ENCODE data around the gene IL1RAP.
A peak's percentile ranks its signal among the peaks of the same experiment; 100 is the strongest.
"Not testable (repeated sequence)": the region's sequence is repeated elsewhere in the genome, so short reads cannot be mapped to it uniquely, and the experiment has no call there.

Gene IL1RAP

GRCh38 chr3:190513409-190514370 is at the start of gene IL1RAP:
Gene IL1RAP (plus strand): TSS chr3:190514085. CDS start chr3:190564290, 50,205 bp downstream.
- peak; percentile 27 for DNase-seq

GRCh38 chr3:190467922-190468321 is 46.0 kb upstream of the IL1RAP start:
- DNase-seq, result no peak

- not testable (repeated sequence) for DNase-seq
These were observed 40.6 kb upstream of the IL1RAP start for GRCh38 chr3:190473261-190473660.

- no peak for DNase-seq
These were observed 32.1 kb upstream of the IL1RAP start for GRCh38 chr3:190481779-190482178.

GRCh38 chr3:190485830-190486532 is 27.9 kb upstream of the IL1RAP start:
- DNase-seq, result no peak

- no peak for DNase-seq
These were observed 27.4 kb upstream of the IL1RAP start for GRCh38 chr3:190486533-190486864.

GRCh38 chr3:190486908-190487607 is 26.8 kb upstream of the IL1RAP start:
- DNase-seq, result no peak

- no peak for DNase-seq
These were observed 22.3 kb upstream of the IL1RAP start for GRCh38 chr3:190491533-190492054.

- DNase-seq, result no peak
These were observed 21.8 kb upstream of the IL1RAP start for GRCh38 chr3:190492129-190492528.

GRCh38 chr3:190492966-190493365 is 20.9 kb upstream of the IL1RAP start:
- DNase-seq, result no peak

GRCh38 chr3:190494907-190495306 is 19.0 kb upstream of the IL1RAP start:
- no peak for DNase-seq

GRCh38 chr3:190495354-190495753 is 18.5 kb upstream of the IL1RAP start:
- DNase-seq, result no peak

GRCh38 chr3:190495796-190496195 is 18.1 kb upstream of the IL1RAP start:
- DNase-seq, result no peak

- DNase-seq, result no peak
These were observed 17.0 kb upstream of the IL1RAP start for GRCh38 chr3:190496859-190497258.

- DNase-seq, result no peak
These were observed 16.1 kb upstream of the IL1RAP start for GRCh38 chr3:190497811-190498210.

GRCh38 chr3:190498293-190498692 is 15.6 kb upstream of the IL1RAP start:
- no peak for DNase-seq

GRCh38 chr3:190499122-190499521 is 14.8 kb upstream of the IL1RAP start:
- no peak for DNase-seq

- no peak for DNase-seq
These were observed 10.9 kb upstream of the IL1RAP start for GRCh38 chr3:190502946-190503345.

GRCh38 chr3:190504354-190505125 is 9.3 kb upstream of the IL1RAP start:
- DNase-seq, result no peak

- no peak for DNase-seq
These were observed 8.4 kb upstream of the IL1RAP start for GRCh38 chr3:190505381-190506003.

GRCh38 chr3:190506271-190506670 is 7.6 kb upstream of the IL1RAP start:
- no peak for DNase-seq

- no peak for DNase-seq
These were observed 1.2 kb upstream of the IL1RAP start for GRCh38 chr3:190512666-190513065.
